BLaER1 (cell line): ENCODE data around the gene PCDHGA2.
"Not testable (repeated sequence)": the region's sequence is repeated elsewhere in the genome, so short reads cannot be mapped to it uniquely, and the experiment has no call there.

ENCODE experiments used
- H3K27ac ChIP-seq: shearing (Covaris generic); formaldehyde crosslinking; 2 replicates; pipeline ENCODE4 v1.8.1; 2022
- H3K27me3 ChIP-seq: shearing (Covaris generic); formaldehyde crosslinking; 2 replicates; pipeline ENCODE4 v1.8.1; 2022
- H3K36me3 ChIP-seq: shearing (Covaris generic); formaldehyde crosslinking; 2 replicates; pipeline ENCODE4 v1.8.1; 2022
- H3K4me1 ChIP-seq: shearing (Covaris generic); formaldehyde crosslinking; 2 replicates; pipeline ENCODE4 v1.8.1; 2022
- H3K4me2 ChIP-seq: shearing (Covaris generic); formaldehyde crosslinking; 2 replicates; pipeline ENCODE4 v1.8.1; 2022
- H3K4me3 ChIP-seq: shearing (Covaris generic); formaldehyde crosslinking; 2 replicates; pipeline ENCODE4 v1.8.1; 2022
- H3K9ac ChIP-seq: shearing (Covaris generic); formaldehyde crosslinking; 2 replicates; pipeline ENCODE4 v1.8.1; 2022
- H3K9me3 ChIP-seq: shearing (Covaris generic); formaldehyde crosslinking; 2 replicates; pipeline ENCODE4 v1.8.1; 2022
- H4K20me1 ChIP-seq: shearing (Covaris generic); formaldehyde crosslinking; 2 replicates; pipeline ENCODE4 v1.8.1; 2022
- Cebpa-rat ChIP-seq: shearing (Covaris generic); IDR thresholded peaks from 2 replicates; pipeline ENCODE4 v1.8.1; 2022

Gene PCDHGA2

GRCh38 chr5:141338538-141339306 is at the start of gene PCDHGA2:
PCDHGA2 (plus strand) TSS chr5:141338760.
- Histone ChIP-seq H3K4me3 (no peak within 1 kb of the TSS), H3K9ac (no peak within 1 kb of the TSS), H3K4me1 (no peaks in the 10 kb centered on the region), H3K9me3 (peaks cover 81% of the 10 kb centered on the region), H3K27me3 (no peaks in the 10 kb centered on the region), H3K27ac (no peak within 1 kb of the TSS), H3K36me3 (0 out of 2 replicates have a peak, but pooled peaks cover 8% of the 10 kb centered on the region), H4K20me1 (no peaks in the 10 kb centered on the region), H3K4me2 (no peak within 1 kb of the TSS)
- no peak for TF ChIP-seq Cebpa-rat

GRCh38 chr5:141298376-141298775 is 40.2 kb upstream of the PCDHGA2 start:
- H3K27ac ChIP-seq: no peak overlapping the region
- no peaks in the 10 kb centered on the region for H3K27me3 ChIP-seq
- no peak overlapping the region for H3K9ac ChIP-seq
- H3K4me1 ChIP-seq: no peaks in the 10 kb centered on the region
- peaks cover 53% of the 10 kb centered on the region for H3K36me3 ChIP-seq
- no peak overlapping the region for H3K4me3 ChIP-seq
- peaks cover 97% of the 10 kb centered on the region for H3K9me3 ChIP-seq
- H3K4me2 ChIP-seq: no peak overlapping the region
- TF ChIP-seq Cebpa-rat: no peak
- H4K20me1 ChIP-seq: no peaks in the 10 kb centered on the region

- peak within 1 kb of the TSS; percentile 18; the same call in 1 of the 2 replicates for H3K4me3 ChIP-seq
- no peaks in the 10 kb centered on the region for H3K4me1 ChIP-seq
- peaks cover 96% of the 10 kb centered on the region for H3K9me3 ChIP-seq
- peaks cover 59% of the 10 kb centered on the region for H3K36me3 ChIP-seq
- H3K4me2 ChIP-seq: no peak within 1 kb of the TSS
- H3K9ac ChIP-seq: no peak within 1 kb of the TSS
- H3K27ac ChIP-seq: no peak within 1 kb of the TSS
- no peaks in the 10 kb centered on the region for H4K20me1 ChIP-seq
- no peak for TF ChIP-seq Cebpa-rat
- H3K27me3 ChIP-seq: no peaks in the 10 kb centered on the region
Measured at GRCh38 chr5:141303756-141304155, 34.8 kb upstream of the PCDHGA2 start, which contains the start of gene SLC25A2. SLC25A2 (minus strand) TSS chr5:141304049; CDS start chr5:141303865, 184 bp downstream.

- no peak for TF ChIP-seq Cebpa-rat
- Histone ChIP-seq H3K9ac (no peak overlapping the region), H3K27me3 (no peaks in the 10 kb centered on the region), H3K4me2 (no peak overlapping the region), H3K27ac (no peak overlapping the region), H4K20me1 (no peaks in the 10 kb centered on the region), H3K9me3 (peaks cover 92% of the 10 kb centered on the region), H3K4me1 (no peaks in the 10 kb centered on the region), H3K36me3 (peaks cover 65% of the 10 kb centered on the region), H3K4me3 (0 out of 2 replicates have a peak overlapping the region, but pooled peaks have one; percentile 22)
Measured at GRCh38 chr5:141306630-141307029, 31.9 kb upstream of the PCDHGA2 start.

- H3K4me2 ChIP-seq: no peak overlapping the region
- no peaks in the 10 kb centered on the region for H3K4me1 ChIP-seq
- peaks cover 88% of the 10 kb centered on the region for H3K36me3 ChIP-seq
- H3K27ac ChIP-seq: no peak overlapping the region
- H3K9ac ChIP-seq: no peak overlapping the region
- H3K27me3 ChIP-seq: no peaks in the 10 kb centered on the region
- no peak overlapping the region for H3K4me3 ChIP-seq
- peaks cover 5% of the 10 kb centered on the region; the same call in 1 of the 2 replicates for H4K20me1 ChIP-seq
- H3K9me3 ChIP-seq: peaks cover 95% of the 10 kb centered on the region
- no peak for TF ChIP-seq Cebpa-rat
Measured at GRCh38 chr5:141313711-141314110, 24.8 kb upstream of the PCDHGA2 start.

GRCh38 chr5:141316963-141317362 is 21.6 kb upstream of the PCDHGA2 start:
- peaks cover 79% of the 10 kb centered on the region for H3K36me3 ChIP-seq
- not testable (repeated sequence) for H3K4me2 ChIP-seq, H3K4me1 ChIP-seq, H3K27ac ChIP-seq, H3K27me3 ChIP-seq, H3K9ac ChIP-seq, H4K20me1 ChIP-seq
- H3K9me3 ChIP-seq: peaks cover 98% of the 10 kb centered on the region
- peak overlapping the region; percentile 76 for H3K4me3 ChIP-seq

- peaks cover 1% of the 10 kb centered on the region; the same call in 1 of the 2 replicates for H4K20me1 ChIP-seq
- TF ChIP-seq Cebpa-rat: no peak
- H3K27me3 ChIP-seq: no peaks in the 10 kb centered on the region
- H3K4me2 ChIP-seq: peak overlapping the region; percentile 69
- no peak overlapping the region for H3K27ac ChIP-seq
- H3K9ac ChIP-seq: no peak overlapping the region
- peaks cover 57% of the 10 kb centered on the region for H3K36me3 ChIP-seq
- H3K4me3 ChIP-seq: peak overlapping the region; percentile 76
- H3K9me3 ChIP-seq: peaks cover 91% of the 10 kb centered on the region
- H3K4me1 ChIP-seq: peaks cover 6% of the 10 kb centered on the region; the same call in 1 of the 2 replicates
Measured at GRCh38 chr5:141319202-141319601, 19.4 kb upstream of the PCDHGA2 start.

GRCh38 chr5:141319699-141320098 is 18.9 kb upstream of the PCDHGA2 start:
- Histone ChIP-seq H3K9ac (peak overlapping the region; percentile 91; the same call in 1 of the 2 replicates), H3K4me2 (peak overlapping the region; percentile 69), H3K27me3 (no peaks in the 10 kb centered on the region), H3K9me3 (peaks cover 89% of the 10 kb centered on the region), H4K20me1 (no peaks in the 10 kb centered on the region), H3K4me3 (peak overlapping the region; percentile 76), H3K36me3 (peaks cover 53% of the 10 kb centered on the region), H3K27ac (no peak overlapping the region), H3K4me1 (peaks cover 6% of the 10 kb centered on the region; the same call in 1 of the 2 replicates)
- TF ChIP-seq Cebpa-rat: no peak

- Histone ChIP-seq H3K27ac (peak within 1 kb of the TSS; percentile 93), H3K9me3 (peaks cover 87% of the 10 kb centered on the region), H3K27me3 (no peaks in the 10 kb centered on the region), H3K4me1 (peaks cover 6% of the 10 kb centered on the region; the same call in 1 of the 2 replicates), H4K20me1 (no peaks in the 10 kb centered on the region), H3K9ac (peak within 1 kb of the TSS; percentile 91), H3K4me2 (peak within 1 kb of the TSS; percentile 69), H3K36me3 (peaks cover 45% of the 10 kb centered on the region), H3K4me3 (peak within 1 kb of the TSS; percentile 76)
- TF ChIP-seq Cebpa-rat: no peak
Measured at GRCh38 chr5:141320225-141321169, 18.1 kb upstream of the PCDHGA2 start, which contains the start of gene TAF7. TAF7 (minus strand) TSS chr5:141320784; CDS start chr5:141320044, 740 bp downstream.
